ENCODE results near the gene ABO. TPM values are rescaled to one million over a fixed set of nuclear protein-coding genes. Genes with fewer than 3 reads are reported as not detected.
"Not testable (repeated sequence)": the region's sequence is repeated elsewhere in the genome, so short reads cannot be mapped to it uniquely, and the experiment has no call there.

ABO gene
- total RNA-seq, 2 experiments from 2014 or later: 0.19 to 0.31 TPM

DNA sequence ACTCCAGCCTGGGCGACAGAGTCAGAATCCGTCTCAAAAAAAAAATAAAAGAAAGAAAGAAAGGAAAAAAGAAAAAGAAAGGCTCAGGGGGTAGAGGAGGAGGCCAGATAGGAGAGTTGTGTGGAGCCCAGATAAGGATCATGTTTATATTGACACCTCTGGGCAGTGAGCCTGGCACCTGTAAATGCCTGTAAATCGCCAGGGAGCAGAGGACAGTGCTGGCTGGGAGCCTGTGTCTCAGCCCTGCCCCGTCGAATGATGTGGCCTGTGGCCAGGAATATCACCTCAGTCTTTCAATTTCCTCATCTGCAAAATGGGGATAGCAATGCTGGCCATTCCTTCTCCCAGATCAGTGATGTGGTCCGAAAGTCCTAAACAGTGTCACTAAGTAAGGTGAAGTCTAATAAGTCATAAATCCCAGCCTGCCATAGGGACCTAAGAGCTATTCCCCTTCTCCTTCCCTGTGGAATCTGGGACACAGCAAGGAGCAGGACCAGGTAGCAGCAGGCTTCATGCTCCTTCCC lies 10.3 kb upstream of the ABO start:
- Histone ChIP-seq H3K27me3 (ENCODE audit: control insufficient read depth in 1 of 2, insufficient read depth in 2 of 2, low read length in 2 of 2) (no peaks in the 10 kb centered on the region), H3K4me1 (ENCODE audit: insufficient read depth, low read length) (no peaks in the 10 kb centered on the region), H3K27ac (ENCODE audit: low read depth in 1 of 2, low read length in 2 of 2) (no peak overlapping the region), H3K4me3 (ENCODE audit: low read length) (no peak overlapping the region), H3K36me3 (ENCODE audit: insufficient read depth, low read length) (no peaks in the 10 kb centered on the region), H3K9me3 (ENCODE audit: control insufficient read depth in 1 of 2, insufficient read depth in 1 of 2, low read length in 2 of 2) (peaks cover 3 to 7% of the 10 kb centered on the region in 2 experiments)
- Mint-ChIP-seq H3K9me3 (peaks cover 5% of the 10 kb centered on the region), H3K36me3 (ENCODE audit: low read depth) (no peaks in the 10 kb centered on the region), H3K4me3 (no peak overlapping the region), H3K27me3 (no peaks in the 10 kb centered on the region), H3K4me1 (ENCODE audit: low read depth) (no peaks in the 10 kb centered on the region), H3K27ac (no peak overlapping the region)
- intact Hi-C loops (cut with DNase I, micrococcal nuclease): no loop called here
- ChIA-PET CTCF (no interaction called here), POLR2A (no interaction called here)
- ATAC-seq (ENCODE audit: poor library complexity) (no peak), DNase-seq (no peak)
- TF ChIP-seq, protein P1, sequence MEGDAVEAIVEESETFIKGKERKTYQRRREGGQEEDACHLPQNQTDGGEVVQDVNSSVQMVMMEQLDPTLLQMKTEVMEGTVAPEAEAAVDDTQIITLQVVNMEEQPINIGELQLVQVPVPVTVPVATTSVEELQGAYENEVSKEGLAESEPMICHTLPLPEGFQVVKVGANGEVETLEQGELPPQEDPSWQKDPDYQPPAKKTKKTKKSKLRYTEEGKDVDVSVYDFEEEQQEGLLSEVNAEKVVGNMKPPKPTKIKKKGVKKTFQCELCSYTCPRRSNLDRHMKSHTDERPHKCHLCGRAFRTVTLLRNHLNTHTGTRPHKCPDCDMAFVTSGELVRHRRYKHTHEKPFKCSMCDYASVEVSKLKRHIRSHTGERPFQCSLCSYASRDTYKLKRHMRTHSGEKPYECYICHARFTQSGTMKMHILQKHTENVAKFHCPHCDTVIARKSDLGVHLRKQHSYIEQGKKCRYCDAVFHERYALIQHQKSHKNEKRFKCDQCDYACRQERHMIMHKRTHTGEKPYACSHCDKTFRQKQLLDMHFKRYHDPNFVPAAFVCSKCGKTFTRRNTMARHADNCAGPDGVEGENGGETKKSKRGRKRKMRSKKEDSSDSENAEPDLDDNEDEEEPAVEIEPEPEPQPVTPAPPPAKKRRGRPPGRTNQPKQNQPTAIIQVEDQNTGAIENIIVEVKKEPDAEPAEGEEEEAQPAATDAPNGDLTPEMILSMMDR (IDR thresholded peaks at IDR 0.05): no peak

DNA sequence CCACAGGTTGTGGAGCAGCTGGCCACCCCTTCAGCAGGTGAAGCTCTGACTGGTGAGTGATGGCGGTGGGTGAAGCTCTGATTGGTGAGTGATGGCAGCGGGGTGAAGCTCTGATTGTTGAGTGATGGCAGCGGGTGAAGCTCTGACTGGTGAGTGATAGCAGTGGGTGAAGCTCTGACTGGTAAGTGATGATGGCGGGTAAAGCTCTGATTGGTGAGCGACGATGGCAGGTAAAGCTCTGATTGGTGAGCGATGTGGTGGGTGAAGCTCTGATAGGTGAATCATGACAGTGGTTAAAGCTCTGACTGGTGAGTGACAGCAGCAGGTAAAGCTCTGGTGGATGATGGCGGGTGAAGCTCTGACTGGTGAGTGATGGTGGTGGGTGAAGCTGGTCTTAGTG lies 9.4 kb upstream of the ABO start:
- intact Hi-C loops (cut with DNase I, micrococcal nuclease): no loop called here
- DNase-seq: no peak
- Mint-ChIP-seq H3K36me3 (ENCODE audit: low read depth) (no peaks in the 10 kb centered on the region), H3K27me3 (peaks cover 7% of the 10 kb centered on the region), H3K27ac (no peak overlapping the region), H3K9me3 (peaks cover 2% of the 10 kb centered on the region), H3K4me1 (ENCODE audit: low read depth) (no peaks in the 10 kb centered on the region), H3K4me3 (no peak overlapping the region)
- TF ChIP-seq, protein P1 (IDR thresholded peaks at IDR 0.05): no peak
- Histone ChIP-seq H3K36me3 (ENCODE audit: insufficient read depth, low read length) (no peaks in the 10 kb centered on the region), H3K9me3 (ENCODE audit: control insufficient read depth in 1 of 2, insufficient read depth in 1 of 2, low read length in 2 of 2) (peaks cover 3 to 5% of the 10 kb centered on the region in 2 experiments), H3K27ac (ENCODE audit: low read depth in 1 of 2, low read length in 2 of 2) (no peak overlapping the region), H3K4me3 (ENCODE audit: low read length) (no peak overlapping the region), H3K4me1 (ENCODE audit: insufficient read depth, low read length) (no peaks in the 10 kb centered on the region), H3K27me3 (ENCODE audit: control insufficient read depth in 1 of 2, insufficient read depth in 2 of 2, low read length in 2 of 2) (peaks cover 0 to under 1% of the 10 kb centered on the region in 2 experiments)
- ChIA-PET POLR2A (no interaction called here), CTCF (no interaction called here)
- no peak for ATAC-seq (ENCODE audit: poor library complexity)

DNA sequence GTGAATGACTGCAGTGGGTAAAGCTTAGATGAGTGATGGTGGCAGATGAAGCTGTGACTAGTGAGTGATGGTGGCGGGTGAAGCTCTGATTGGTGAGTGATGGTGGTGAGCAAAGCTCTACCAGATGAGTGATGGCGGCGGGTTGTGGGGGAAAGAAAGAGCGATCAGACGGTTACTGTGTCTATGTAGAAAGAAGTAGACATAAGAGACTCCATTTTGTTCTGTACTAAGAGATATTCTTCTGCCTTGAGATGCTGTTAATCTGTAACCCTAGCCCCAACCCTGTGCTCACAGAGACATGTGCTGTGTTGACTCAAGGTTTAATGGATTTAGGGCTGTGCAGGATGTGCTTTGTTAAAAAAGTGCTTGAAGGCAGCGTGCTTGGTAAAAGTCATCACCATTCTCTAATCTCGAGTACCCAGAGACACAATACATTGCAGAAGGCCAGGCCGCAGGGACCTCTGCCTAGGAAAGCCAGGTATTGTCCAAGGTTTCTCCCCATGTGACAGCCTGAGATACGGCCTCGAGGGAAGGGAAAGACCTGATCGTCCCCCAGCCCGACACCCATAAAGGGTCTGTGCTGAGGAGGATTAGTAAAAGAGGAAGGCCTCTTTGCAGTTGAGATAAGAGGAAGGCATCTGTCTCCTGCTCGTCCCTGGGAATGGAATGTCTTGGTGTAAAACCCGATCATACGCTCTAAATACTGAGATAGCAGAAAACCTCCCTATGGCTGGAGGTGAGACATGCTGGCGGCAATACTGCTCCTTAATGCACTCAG lies 8.4 kb upstream of the ABO start:
- H3K36me3 ChIP-seq (ENCODE audit: insufficient read depth, low read length); H3K9me3 ChIP-seq (ENCODE audit: control insufficient read depth in 1 of 2, insufficient read depth in 1 of 2, low read length in 2 of 2); CTCF ChIA-PET; H3K9me3 Mint-ChIP-seq; DNase-seq; intact Hi-C loops (cut with DNase I, micrococcal nuclease); H3K27ac ChIP-seq (ENCODE audit: low read depth in 1 of 2, low read length in 2 of 2); H3K4me3 Mint-ChIP-seq; H3K27me3 ChIP-seq (ENCODE audit: control insufficient read depth in 1 of 2, insufficient read depth in 2 of 2, low read length in 2 of 2); H3K4me1 Mint-ChIP-seq (ENCODE audit: low read depth); ATAC-seq (ENCODE audit: poor library complexity); H3K4me1 ChIP-seq (ENCODE audit: insufficient read depth, low read length); H3K36me3 Mint-ChIP-seq (ENCODE audit: low read depth); POLR2A ChIA-PET; H3K27ac Mint-ChIP-seq; H3K4me3 ChIP-seq (ENCODE audit: low read length): not testable (repeated sequence)
- H3K27me3 Mint-ChIP-seq: peaks cover 14% of the 10 kb centered on the region

All from CD4-positive, alpha-beta T cell (primary cell).